A673 (cell line): ENCODE measurements around the gene ERBB2. TPM values are rescaled to one million over a fixed set of nuclear protein-coding genes. Genes with fewer than 3 reads are reported as not detected.

Experiments
- BruUV-seq: library from RNA; stranded (reverse); fragments of 400-500 nt; replicated peaks from 2 replicates; lab custom pipeline; 2021; lab: Mats Ljungman, UMichigan
- CTCF ChIA-PET: fragments of 300-600 bp; sonication (Branson Sonifier 250); formaldehyde crosslinking; loops from one replicate; lab custom pipeline; 2022; ENCODE audit warnings: antibody characterized with exemption; lab: Charles Lee
- POLR2A ChIA-PET: fragments of 300-600 bp; sonication (Branson Sonifier 250); formaldehyde crosslinking; loops from one replicate; lab custom pipeline; 2022; ENCODE audit warnings: antibody characterized with exemption; ENCODE audit not compliant: low non-redundant PET; lab: Charles Lee
- DNase-seq: peaks from one replicate; pipeline ENCODE4 v3.0.0-alpha.2; 2015; ENCODE audit warnings: low spot score
- H3K27ac ChIP-seq: fragments of 200-600 bp; sonication (generic); 2 replicates; pipeline ENCODE4 v1.5.1; 2016; ENCODE audit warnings: mixed run types, low read depth, mild to moderate bottlenecking, mixed read lengths, antibody characterized with exemption, low read length; ENCODE audit not compliant: poor library complexity, severe bottlenecking
- H3K27me3 ChIP-seq: fragments of 200-600 bp; sonication (generic); replicated peaks from 2 replicates; pipeline ENCODE4 v1.6.1; 2017; ENCODE audit warnings: mixed run types, low read depth, mild to moderate bottlenecking, mixed read lengths, antibody characterized with exemption, low read length; ENCODE audit not compliant: insufficient read depth, poor library complexity
- H3K36me3 ChIP-seq: fragments of 200-600 bp; sonication (generic); 2 replicates; pipeline ENCODE4 v1.6.1; 2016; ENCODE audit warnings: mixed run types, mild to moderate bottlenecking, mixed read lengths, antibody characterized with exemption, low read length; ENCODE audit not compliant: insufficient read depth, poor library complexity, severe bottlenecking
- H3K4me1 ChIP-seq: fragments of 200-600 bp; sonication (generic); 2 replicates; pipeline ENCODE4 v1.6.1; 2017; ENCODE audit warnings: mixed run types, mild to moderate bottlenecking, mixed read lengths, antibody characterized with exemption, low read length; ENCODE audit not compliant: insufficient read depth, poor library complexity, severe bottlenecking
- H3K4me3 ChIP-seq: fragments of 200-600 bp; sonication (generic); 2 replicates; pipeline ENCODE4 v1.5.1; 2016; ENCODE audit warnings: low read depth, mixed run types, mild to moderate bottlenecking, mixed read lengths, low read length; ENCODE audit not compliant: poor library complexity, severe bottlenecking
- H3K9me3 ChIP-seq: fragments of 200-600 bp; sonication (generic); 2 replicates; pipeline ENCODE4 v1.6.1; 2016; ENCODE audit warnings: mixed run types, low read depth, mild to moderate bottlenecking, mixed read lengths, antibody characterized with exemption, low read length; ENCODE audit not compliant: poor library complexity, severe bottlenecking
- EZH2 ChIP-seq: fragments of 200-600 bp; sonication (generic); IDR thresholded peaks from 2 replicates; pipeline ENCODE4 v1.6.1; 2017; ENCODE audit warnings: borderline replicate concordance, low read depth, mild to moderate bottlenecking, mixed read lengths, antibody characterized with exemption, low read length; ENCODE audit not compliant: poor library complexity, severe bottlenecking
- intact Hi-C: fragments of 100-400 bp; cut with micrococcal nuclease; formaldehyde crosslinking; loops from one replicate; pipeline ENCODE4 v1.10.0; 2022; ENCODE audit not compliant: unreplicated experiment
- total RNA-seq: library from RNA; stranded (reverse); gene quantifications from 2 replicates; pipeline ENCODE4 v1.2.3, GENCODE V29; 2021
- TF ChIP-seq, protein P1 (sequence below): fragments of 300-800, 200-600 bp; sonication (generic); conservative IDR thresholded peaks from 2 replicates; pipeline ENCODE4 v1.5.1; 2017; ENCODE audit warnings: low read depth, mild to moderate bottlenecking, antibody characterized with exemption, low read length, moderate library complexity, mixed read lengths

The ERBB2 gene
- total RNA-seq, 1 experiment from 2014 or later, result 11.1 TPM

DNA sequence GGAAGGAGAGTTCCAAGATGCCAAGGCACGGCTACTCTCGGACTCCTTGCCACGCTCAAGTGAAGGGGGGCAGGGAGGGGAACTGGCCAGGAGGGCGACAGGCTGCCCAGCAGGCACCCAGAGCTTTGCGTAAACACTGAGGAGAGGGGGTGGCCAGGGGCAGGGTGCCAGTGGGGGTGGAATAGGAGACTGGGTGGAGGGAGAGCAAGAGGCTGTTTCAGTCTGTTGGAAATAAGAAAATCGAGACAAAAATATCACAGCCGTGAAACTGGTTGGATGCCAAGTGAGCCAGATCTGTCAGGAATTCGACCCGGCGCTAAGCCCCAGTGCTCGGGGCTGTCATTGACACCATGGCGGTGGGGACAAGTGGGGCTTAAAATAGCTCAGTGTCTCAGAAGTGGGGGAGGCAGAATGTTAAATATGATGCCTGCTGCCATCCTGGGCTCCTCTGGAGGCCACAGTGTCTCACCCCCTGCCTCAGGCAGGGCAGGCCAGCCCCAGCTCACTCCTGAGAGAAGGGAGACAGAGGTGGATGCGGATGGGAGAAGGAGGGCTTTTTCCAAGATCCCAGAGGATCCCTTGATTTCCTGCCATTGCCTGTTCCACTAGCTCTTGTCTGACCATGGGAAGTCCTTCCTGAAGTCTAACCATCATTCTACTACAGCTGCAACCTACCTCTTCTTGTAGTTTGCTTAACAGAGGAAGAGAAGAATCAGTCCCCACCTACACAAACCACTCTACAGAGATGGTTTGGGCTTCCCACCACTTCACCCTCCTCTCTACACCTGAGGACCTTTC, 22.1 kb upstream of the ERBB2 start:
- intact Hi-C loops, result no loop called here
- Histone ChIP-seq H3K36me3 (no peaks in the 10 kb centered on the region), H3K4me3 (no peak overlapping the region), H3K27ac (no peak overlapping the region), H3K4me1 (no peaks in the 10 kb centered on the region), H3K9me3 (no peaks in the 10 kb centered on the region), H3K27me3 (no peaks in the 10 kb centered on the region)
- no peak for DNase-seq
- no TSS peak for BruUV-seq
- TF ChIP-seq, protein P1, sequence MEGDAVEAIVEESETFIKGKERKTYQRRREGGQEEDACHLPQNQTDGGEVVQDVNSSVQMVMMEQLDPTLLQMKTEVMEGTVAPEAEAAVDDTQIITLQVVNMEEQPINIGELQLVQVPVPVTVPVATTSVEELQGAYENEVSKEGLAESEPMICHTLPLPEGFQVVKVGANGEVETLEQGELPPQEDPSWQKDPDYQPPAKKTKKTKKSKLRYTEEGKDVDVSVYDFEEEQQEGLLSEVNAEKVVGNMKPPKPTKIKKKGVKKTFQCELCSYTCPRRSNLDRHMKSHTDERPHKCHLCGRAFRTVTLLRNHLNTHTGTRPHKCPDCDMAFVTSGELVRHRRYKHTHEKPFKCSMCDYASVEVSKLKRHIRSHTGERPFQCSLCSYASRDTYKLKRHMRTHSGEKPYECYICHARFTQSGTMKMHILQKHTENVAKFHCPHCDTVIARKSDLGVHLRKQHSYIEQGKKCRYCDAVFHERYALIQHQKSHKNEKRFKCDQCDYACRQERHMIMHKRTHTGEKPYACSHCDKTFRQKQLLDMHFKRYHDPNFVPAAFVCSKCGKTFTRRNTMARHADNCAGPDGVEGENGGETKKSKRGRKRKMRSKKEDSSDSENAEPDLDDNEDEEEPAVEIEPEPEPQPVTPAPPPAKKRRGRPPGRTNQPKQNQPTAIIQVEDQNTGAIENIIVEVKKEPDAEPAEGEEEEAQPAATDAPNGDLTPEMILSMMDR, result no peak
- no peak for TF ChIP-seq EZH2
- ChIA-PET CTCF (no interaction called here), POLR2A (interaction anchor here (0.6 kb wide), 1 partner anchor 740 kb away, joined by 5 read pairs; no protein-coding TSS in a partner anchor)

DNA sequence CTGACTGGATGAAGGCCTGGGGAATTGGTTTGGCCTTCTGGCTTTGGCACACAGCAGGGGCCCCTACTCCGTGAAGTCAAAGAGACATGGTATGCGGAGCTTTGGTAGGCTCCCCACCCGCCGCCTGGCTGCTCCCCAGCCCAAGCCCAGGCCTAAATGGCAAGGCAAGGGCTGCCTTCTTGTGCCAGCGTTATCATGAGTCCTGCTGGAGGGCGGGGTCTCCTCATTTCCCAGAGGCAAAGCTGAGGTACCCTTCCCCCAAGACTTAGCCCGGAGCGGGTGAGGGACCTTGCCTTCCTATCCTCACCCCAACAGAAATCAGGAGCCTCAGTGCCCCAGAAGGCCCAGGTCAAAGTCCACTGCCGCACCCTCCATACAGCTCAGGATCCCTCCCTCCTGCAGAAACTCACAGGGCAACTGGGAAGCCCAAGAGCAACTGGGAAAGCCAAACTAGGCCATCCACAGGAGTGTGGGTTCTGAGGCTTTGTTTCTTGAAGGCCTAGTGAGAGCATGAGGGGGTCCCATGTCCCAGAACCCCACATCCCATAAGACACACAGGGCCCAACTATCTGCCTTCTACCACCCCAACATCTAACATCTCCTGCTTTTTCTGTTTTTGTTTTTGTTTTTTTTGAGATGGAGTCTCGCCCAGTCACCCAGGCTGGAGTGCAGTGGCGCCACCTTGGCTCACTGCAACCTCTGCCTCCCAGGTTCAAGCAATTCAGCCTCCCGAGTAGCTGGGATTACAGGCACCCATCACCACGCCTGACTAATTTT, 21.3 kb upstream of the ERBB2 start:
- no peak for DNase-seq
- intact Hi-C loops, result no loop called here
- no peak for TF ChIP-seq EZH2
- TF ChIP-seq, protein P1, result no peak
- no peak overlapping the region for H3K27ac ChIP-seq
- no peaks in the 10 kb centered on the region for H3K9me3 ChIP-seq
- CTCF ChIA-PET, result no interaction called here
- no TSS peak for BruUV-seq
- no peaks in the 10 kb centered on the region for H3K27me3 ChIP-seq
- H3K4me3 ChIP-seq, result no peak overlapping the region
- POLR2A ChIA-PET, result no interaction called here
- no peaks in the 10 kb centered on the region for H3K4me1 ChIP-seq
- no peaks in the 10 kb centered on the region for H3K36me3 ChIP-seq

DNA sequence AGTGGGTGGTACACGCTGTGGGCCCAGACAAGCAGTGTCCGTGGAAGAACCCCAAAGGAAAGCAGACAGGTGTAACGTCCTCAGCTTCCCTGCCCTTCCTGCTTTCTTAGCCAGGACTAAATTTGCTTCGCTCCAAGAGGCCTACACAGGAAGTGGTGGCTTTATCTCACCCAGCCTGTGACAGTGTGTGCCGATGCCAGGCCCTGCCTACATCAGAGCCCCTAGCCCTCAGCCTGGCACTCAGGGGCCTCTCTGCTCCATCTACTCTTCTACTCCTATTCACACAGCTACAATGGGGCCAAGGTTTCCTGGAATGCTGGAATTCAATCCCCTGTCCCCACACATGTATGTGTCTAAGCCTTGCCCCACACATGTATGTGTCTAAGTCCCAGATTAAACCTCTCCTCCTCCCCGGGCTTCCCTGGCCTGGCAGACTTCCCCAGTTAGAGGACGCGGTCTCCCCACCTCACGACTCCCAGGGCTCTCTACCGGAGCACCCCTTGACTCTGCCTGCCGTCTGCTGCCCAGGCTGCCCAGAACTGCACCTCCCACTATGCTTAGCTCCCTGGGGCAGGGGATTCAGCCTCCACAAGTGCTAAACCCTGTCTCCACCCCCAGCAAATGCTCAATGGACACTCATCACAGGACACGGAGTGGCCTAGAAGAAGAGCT, 20.2 kb upstream of the ERBB2 start:
- Histone ChIP-seq H3K27ac (no peak overlapping the region), H3K36me3 (no peaks in the 10 kb centered on the region), H3K27me3 (no peaks in the 10 kb centered on the region), H3K4me3 (no peak overlapping the region), H3K9me3 (no peaks in the 10 kb centered on the region), H3K4me1 (no peaks in the 10 kb centered on the region)
- BruUV-seq, result no TSS peak
- CTCF ChIA-PET, result no interaction called here
- no peak for TF ChIP-seq EZH2
- TF ChIP-seq, protein P1, result no peak
- intact Hi-C loops, result no loop called here
- POLR2A ChIA-PET, result no interaction called here
- DNase-seq, result no peak
